HL-60 (cell line): ENCODE measurements around the gene BRMS1.
"Not testable (repeated sequence)": the region's sequence is repeated elsewhere in the genome, so short reads cannot be mapped to it uniquely, and the experiment has no call there.

Experiments used
- DNase-seq, 2 experiments: peaks; one replicate each; pipeline ENCODE4 v3.0.0-alpha.2; 2010 to 2020; ENCODE audit warnings: low read depth in 1 of 2, low spot score in 1 of 2
- H3K27ac ChIP-seq: fragments of 250-450 bp; sonication (Bioruptor Pico); replicated peaks from 2 replicates; pipeline ENCODE4 v1.5.1; 2020; ENCODE audit warnings: mild to moderate bottlenecking, moderate library complexity
- H3K27me3 ChIP-seq: fragments of 250-450 bp; sonication (Bioruptor Pico); 2 replicates; pipeline ENCODE4 v1.5.1; 2021; ENCODE audit warnings: mild to moderate bottlenecking, moderate library complexity; ENCODE audit not compliant: insufficient read depth, poor library complexity, severe bottlenecking
- H3K4me3 ChIP-seq: replicated peaks from 2 replicates; pipeline ENCODE4 v1.5.1; 2011; ENCODE audit warnings: mild to moderate bottlenecking, control low read depth, low read length; ENCODE audit not compliant: insufficient read depth
- GABPA ChIP-seq: IDR thresholded peaks from 2 replicates; pipeline ENCODE4 v1.6.1; 2012; ENCODE audit warnings: low read depth
- POLR2AphosphoS5 ChIP-seq: IDR thresholded peaks from 2 replicates; pipeline ENCODE4 v1.6.1; 2012; ENCODE audit warnings: low read depth
- SPI1 ChIP-seq: IDR thresholded peaks from 2 replicates; pipeline ENCODE4 v1.6.1; 2012; ENCODE audit warnings: low read depth, mild to moderate bottlenecking, borderline replicate concordance
- TF ChIP-seq, protein P1 (sequence below): IDR thresholded peaks from 2 replicates; pipeline ENCODE4 v1.6.1; 2012; ENCODE audit warnings: low read depth; ENCODE audit not compliant: insufficient replicate concordance
- TF ChIP-seq, protein P2 (sequence below): IDR thresholded peaks from one replicate; pipeline ENCODE4 v1.5.1; 2011; ENCODE audit warnings: low read length, control low read depth, inconsistent platforms; ENCODE audit not compliant: insufficient read depth

BRMS1 gene

GRCh38 chr11:66321606-66322005, 23.3 kb downstream of the BRMS1 start:
- no peak for DNase-seq
- no peak for TF ChIP-seq POLR2AphosphoS5
- no peak for TF ChIP-seq GABPA
- TF ChIP-seq SPI1, result no peak
- TF ChIP-seq, protein P1, sequence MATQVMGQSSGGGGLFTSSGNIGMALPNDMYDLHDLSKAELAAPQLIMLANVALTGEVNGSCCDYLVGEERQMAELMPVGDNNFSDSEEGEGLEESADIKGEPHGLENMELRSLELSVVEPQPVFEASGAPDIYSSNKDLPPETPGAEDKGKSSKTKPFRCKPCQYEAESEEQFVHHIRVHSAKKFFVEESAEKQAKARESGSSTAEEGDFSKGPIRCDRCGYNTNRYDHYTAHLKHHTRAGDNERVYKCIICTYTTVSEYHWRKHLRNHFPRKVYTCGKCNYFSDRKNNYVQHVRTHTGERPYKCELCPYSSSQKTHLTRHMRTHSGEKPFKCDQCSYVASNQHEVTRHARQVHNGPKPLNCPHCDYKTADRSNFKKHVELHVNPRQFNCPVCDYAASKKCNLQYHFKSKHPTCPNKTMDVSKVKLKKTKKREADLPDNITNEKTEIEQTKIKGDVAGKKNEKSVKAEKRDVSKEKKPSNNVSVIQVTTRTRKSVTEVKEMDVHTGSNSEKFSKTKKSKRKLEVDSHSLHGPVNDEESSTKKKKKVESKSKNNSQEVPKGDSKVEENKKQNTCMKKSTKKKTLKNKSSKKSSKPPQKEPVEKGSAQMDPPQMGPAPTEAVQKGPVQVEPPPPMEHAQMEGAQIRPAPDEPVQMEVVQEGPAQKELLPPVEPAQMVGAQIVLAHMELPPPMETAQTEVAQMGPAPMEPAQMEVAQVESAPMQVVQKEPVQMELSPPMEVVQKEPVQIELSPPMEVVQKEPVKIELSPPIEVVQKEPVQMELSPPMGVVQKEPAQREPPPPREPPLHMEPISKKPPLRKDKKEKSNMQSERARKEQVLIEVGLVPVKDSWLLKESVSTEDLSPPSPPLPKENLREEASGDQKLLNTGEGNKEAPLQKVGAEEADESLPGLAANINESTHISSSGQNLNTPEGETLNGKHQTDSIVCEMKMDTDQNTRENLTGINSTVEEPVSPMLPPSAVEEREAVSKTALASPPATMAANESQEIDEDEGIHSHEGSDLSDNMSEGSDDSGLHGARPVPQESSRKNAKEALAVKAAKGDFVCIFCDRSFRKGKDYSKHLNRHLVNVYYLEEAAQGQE, result no peak
- Histone ChIP-seq H3K27ac (no peak overlapping the region), H3K4me3 (no peak overlapping the region), H3K27me3 (no peaks in the 10 kb centered on the region)

- not testable (repeated sequence) for H3K27ac ChIP-seq, DNase-seq, H3K27me3 ChIP-seq, H3K4me3 ChIP-seq
Measured at GRCh38 chr11:66320748-66321147, 24.2 kb downstream of the BRMS1 start.

DNA sequence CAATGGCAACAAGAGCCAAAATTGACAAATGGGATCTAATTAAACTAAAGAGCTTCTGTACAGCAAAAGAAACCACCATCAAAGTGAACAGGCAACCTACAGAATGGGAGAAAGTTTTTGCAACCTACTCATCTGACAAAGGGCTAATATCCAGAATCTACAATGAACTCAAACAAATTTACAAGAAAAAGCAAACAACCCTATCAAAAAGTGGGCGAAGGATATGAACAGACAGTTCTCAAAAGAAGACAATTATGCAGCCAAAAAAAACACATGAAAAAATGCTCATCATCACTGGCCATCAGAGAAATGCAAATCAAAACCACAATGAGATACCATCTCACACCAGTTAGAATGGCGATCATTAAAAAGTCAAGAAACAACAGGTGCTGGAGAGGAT, 24.6 kb downstream of the BRMS1 start:
- H3K27me3 ChIP-seq, H3K27ac ChIP-seq, H3K4me3 ChIP-seq, DNase-seq: not testable (repeated sequence)

GRCh38 chr11:66318600-66318970, 26.3 kb downstream of the BRMS1 start:
- Histone ChIP-seq H3K4me3 (no peak overlapping the region), H3K27me3 (no peaks in the 10 kb centered on the region), H3K27ac (peak overlapping the region; percentile 68)
- no peak for DNase-seq
- TF ChIP-seq SPI1 (no peak), POLR2AphosphoS5 (no peak), GABPA (no peak)
- TF ChIP-seq, protein P1, result no peak
- TF ChIP-seq, protein P2, sequence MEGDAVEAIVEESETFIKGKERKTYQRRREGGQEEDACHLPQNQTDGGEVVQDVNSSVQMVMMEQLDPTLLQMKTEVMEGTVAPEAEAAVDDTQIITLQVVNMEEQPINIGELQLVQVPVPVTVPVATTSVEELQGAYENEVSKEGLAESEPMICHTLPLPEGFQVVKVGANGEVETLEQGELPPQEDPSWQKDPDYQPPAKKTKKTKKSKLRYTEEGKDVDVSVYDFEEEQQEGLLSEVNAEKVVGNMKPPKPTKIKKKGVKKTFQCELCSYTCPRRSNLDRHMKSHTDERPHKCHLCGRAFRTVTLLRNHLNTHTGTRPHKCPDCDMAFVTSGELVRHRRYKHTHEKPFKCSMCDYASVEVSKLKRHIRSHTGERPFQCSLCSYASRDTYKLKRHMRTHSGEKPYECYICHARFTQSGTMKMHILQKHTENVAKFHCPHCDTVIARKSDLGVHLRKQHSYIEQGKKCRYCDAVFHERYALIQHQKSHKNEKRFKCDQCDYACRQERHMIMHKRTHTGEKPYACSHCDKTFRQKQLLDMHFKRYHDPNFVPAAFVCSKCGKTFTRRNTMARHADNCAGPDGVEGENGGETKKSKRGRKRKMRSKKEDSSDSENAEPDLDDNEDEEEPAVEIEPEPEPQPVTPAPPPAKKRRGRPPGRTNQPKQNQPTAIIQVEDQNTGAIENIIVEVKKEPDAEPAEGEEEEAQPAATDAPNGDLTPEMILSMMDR, result no peak

DNA sequence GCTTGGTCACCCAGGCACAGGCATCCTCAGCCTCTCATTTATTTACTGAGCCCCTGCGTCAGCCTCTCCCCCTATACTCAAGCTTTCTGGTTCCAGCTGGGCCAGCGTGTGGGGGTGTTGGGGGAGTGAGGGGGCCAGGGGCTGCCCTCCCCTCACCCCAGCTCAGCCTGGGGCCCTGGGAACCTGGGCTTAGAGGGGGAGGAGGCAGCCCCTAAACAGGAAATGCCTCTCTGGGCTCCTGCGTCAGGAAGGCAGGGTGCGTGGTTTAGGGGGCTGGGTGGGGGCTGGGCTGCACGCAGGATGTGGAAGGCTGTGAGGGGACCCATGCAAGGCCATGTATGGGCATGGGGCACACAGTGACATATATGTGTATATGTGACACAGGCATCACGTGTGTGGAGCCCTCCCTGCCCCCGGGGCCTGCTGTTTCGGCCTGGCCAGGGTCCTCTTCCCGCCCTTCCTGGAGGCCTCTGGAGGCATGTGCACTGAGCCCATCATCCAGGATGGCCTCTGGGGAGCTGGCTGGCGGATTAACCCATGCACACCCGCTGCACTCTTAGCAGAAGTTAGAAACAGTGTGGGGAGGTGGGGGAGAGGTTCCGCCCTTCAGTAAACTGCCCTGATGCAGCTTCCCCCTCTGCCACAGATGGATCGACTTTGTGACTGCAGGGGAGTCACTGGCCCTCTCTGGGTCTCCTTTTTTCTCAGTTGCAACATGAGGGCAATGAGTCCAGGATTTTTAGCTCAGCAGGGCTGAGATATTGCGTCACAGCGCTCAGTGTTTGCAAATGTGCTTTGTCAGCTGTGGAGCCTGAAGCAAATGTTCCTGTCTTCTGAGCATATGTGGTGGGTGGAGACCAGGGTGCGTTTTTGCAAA, 26.9 kb downstream of the BRMS1 start:
- peak; percentile 98 for DNase-seq
- TF ChIP-seq, protein P2, result no peak
- peak; percentile 81 for TF ChIP-seq POLR2AphosphoS5
- TF ChIP-seq, protein P1, result no peak
- peak; percentile 52; the same call in 1 of the 2 replicates for TF ChIP-seq SPI1
- TF ChIP-seq GABPA, result peak; percentile 47; the same call in 1 of the 2 replicates
- peak overlapping the region; percentile 68 for H3K27ac ChIP-seq
- no peak overlapping the region for H3K4me3 ChIP-seq
- no peaks in the 10 kb centered on the region for H3K27me3 ChIP-seq
